ENCODE results near the gene CELF4. TPM values are rescaled to one million over a fixed set of nuclear protein-coding genes. Genes with fewer than 3 reads are reported as not detected.

The CELF4 gene
- total RNA-seq, 4 donors from 2014 or later = 0.32 to 0.81 (median 0.77) TPM

DNA sequence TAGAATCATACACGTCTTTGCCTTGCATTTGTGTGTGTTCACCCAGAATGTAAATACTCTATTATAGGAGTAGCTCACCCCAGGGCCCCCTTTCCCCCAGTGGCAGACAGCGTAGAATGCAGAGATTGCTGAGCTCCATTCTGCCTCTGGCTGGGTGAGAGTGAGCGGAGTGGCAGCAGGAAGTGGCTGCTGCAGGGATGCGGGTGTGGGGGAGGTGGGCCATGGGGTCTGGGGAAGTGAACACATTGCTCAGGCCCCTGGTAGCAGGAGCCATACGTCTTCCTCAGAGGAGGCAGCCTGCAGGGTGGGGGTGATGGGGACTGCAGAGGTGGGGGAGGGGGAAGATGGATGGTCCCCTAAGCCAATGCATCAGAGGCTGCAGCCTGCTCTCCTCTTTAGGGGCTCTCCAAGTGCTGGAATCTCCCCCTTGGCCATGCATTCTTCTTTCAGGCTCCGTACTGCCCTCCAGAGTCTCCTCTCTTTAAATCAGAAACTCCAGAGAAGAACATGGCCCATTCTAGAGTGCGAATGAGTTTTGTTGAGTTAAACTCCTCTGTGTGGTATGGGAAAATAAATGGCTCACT lies 72.2 kb downstream of the CELF4 start:
- H3K36me3 ChIP-seq = no peaks in the 10 kb centered on the region
- peaks cover 47% of the 10 kb centered on the region for H3K27me3 ChIP-seq
- 47 to 56% methylated on average over 3 to 4 of the region's 7 CpGs for WGBS, 2 donors (ENCODE audit: low coverage in 1 of 2)
- no peak overlapping the region for H3K27ac ChIP-seq
- TF ChIP-seq CTCF (IDR thresholded peaks at IDR 0.05) (no peak), EP300 (IDR thresholded peaks at IDR 0.05) (no peak), POLR2A (IDR thresholded peaks at IDR 0.05) (no peak), POLR2AphosphoS5 (IDR thresholded peaks at IDR 0.05) (no peak)
- no peak overlapping the region for H3K4me3 ChIP-seq
- no peaks in the 10 kb centered on the region for H3K9me3 ChIP-seq
- no peak for ATAC-seq
- H3K4me1 ChIP-seq = no peaks in the 10 kb centered on the region

- Histone ChIP-seq H3K4me1 (peaks cover 0 to 1% (median 0%) of the 10 kb centered on the region in 3 donors), H3K27ac (no peak overlapping the region), H3K36me3 (no peaks in the 10 kb centered on the region), H3K27me3 (peaks cover 52% of the 10 kb centered on the region), H3K9me3 (no peaks in the 10 kb centered on the region), H3K4me3 (no peak overlapping the region)
- no peak for ATAC-seq
- TF ChIP-seq CTCF (IDR thresholded peaks at IDR 0.05) (no peak), POLR2AphosphoS5 (IDR thresholded peaks at IDR 0.05) (no peak), POLR2A (IDR thresholded peaks at IDR 0.05) (no peak), EP300 (IDR thresholded peaks at IDR 0.05) (no peak)
- 40% methylated on average over 1 of the region's 1 CpG for WGBS, 2 donors (ENCODE audit: low coverage in 1 of 2)
Observed at GRCh38 chr18:37492952-37493351, 72.6 kb downstream of the CELF4 start.

- Histone ChIP-seq H3K4me1 (peaks cover 0 to 5% (median 0%) of the 10 kb centered on the region in 3 donors), H3K27me3 (peaks cover 66% of the 10 kb centered on the region), H3K27ac (no peak overlapping the region), H3K36me3 (no peaks in the 10 kb centered on the region), H3K4me3 (no peak overlapping the region), H3K9me3 (no peaks in the 10 kb centered on the region)
- ATAC-seq = no peak
- no peak for TF ChIP-seq CTCF (IDR thresholded peaks at IDR 0.05)
- no peak for TF ChIP-seq POLR2A (IDR thresholded peaks at IDR 0.05)
- no peak for TF ChIP-seq EP300 (IDR thresholded peaks at IDR 0.05)
- TF ChIP-seq POLR2AphosphoS5 (IDR thresholded peaks at IDR 0.05) = no peak
- WGBS, 2 donors (ENCODE audit: low coverage in 1 of 2) = 69 to 83% methylated on average over 7 to 9 of the region's 10 CpGs
Observed at GRCh38 chr18:37491526-37491925, 74.1 kb downstream of the CELF4 start.

DNA sequence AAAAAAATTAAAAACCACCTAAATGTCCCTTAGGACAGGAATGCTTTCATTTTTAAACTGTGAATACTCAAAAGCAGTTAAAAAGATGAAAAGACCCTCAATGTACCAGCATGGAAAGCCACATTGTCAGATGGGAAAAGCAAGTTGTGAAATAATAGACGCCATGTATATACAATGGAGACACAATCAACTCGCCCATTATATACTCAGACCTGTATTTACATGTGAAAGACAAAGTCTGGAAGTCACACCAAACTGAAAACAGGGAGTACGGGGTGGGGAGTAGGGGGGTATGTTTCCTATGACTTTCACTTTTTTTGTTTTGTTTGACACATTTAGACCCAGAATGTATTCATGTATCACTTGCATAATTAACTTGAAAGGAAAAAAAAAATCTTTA lies 75.6 kb downstream of the CELF4 start:
- Histone ChIP-seq H3K9me3 (no peaks in the 10 kb centered on the region), H3K27ac (no peak overlapping the region), H3K4me3 (no peak overlapping the region), H3K27me3 (peaks cover 82% of the 10 kb centered on the region), H3K36me3 (no peaks in the 10 kb centered on the region), H3K4me1 (peaks cover 0 to 16% (median 6%) of the 10 kb centered on the region in 3 donors)
- 58 to 75% methylated on average over 3 of the region's 3 CpGs for WGBS, 2 donors (ENCODE audit: low coverage in 1 of 2)
- no peak for ATAC-seq
- TF ChIP-seq EP300 (IDR thresholded peaks at IDR 0.05) (no peak), POLR2AphosphoS5 (IDR thresholded peaks at IDR 0.05) (no peak), POLR2A (IDR thresholded peaks at IDR 0.05) (no peak), CTCF (IDR thresholded peaks at IDR 0.05) (no peak)

- no peak overlapping the region for H3K27ac ChIP-seq
- no peaks in the 10 kb centered on the region for H3K9me3 ChIP-seq
- no peak overlapping the region for H3K4me3 ChIP-seq
- H3K4me1 ChIP-seq = peaks cover 0 to 19% (median 6%) of the 10 kb centered on the region in 3 donors
- no peak for TF ChIP-seq EP300 (IDR thresholded peaks at IDR 0.05)
- TF ChIP-seq CTCF (IDR thresholded peaks at IDR 0.05) = no peak
- TF ChIP-seq POLR2A (IDR thresholded peaks at IDR 0.05) = no peak
- no peak for TF ChIP-seq POLR2AphosphoS5 (IDR thresholded peaks at IDR 0.05)
- no peaks in the 10 kb centered on the region for H3K36me3 ChIP-seq
- peaks cover 92% of the 10 kb centered on the region for H3K27me3 ChIP-seq
- WGBS, 2 donors (ENCODE audit: low coverage in 1 of 2) = 83% methylated on average over 4 of the region's 9 CpGs; no CpG with 5 or more reads in 1 of the 2 donors
- ATAC-seq = no peak
Observed at GRCh38 chr18:37489011-37489410, 76.6 kb downstream of the CELF4 start.
